OCI-LY3 (cell line): ENCODE measurements around the gene MAPK8.

Experiments
- CTCF ChIP-seq: fragments of 200-600, 300-600 bp; sonication (generic); IDR thresholded peaks from 2 replicates; pipeline ENCODE4 v1.5.1; 2014; ENCODE audit warnings: antibody characterized with exemption, low read length, low read depth
- EZH2phosphoT487 ChIP-seq: fragments of 200-600 bp; shearing (Covaris generic); IDR thresholded peaks from 2 replicates; pipeline ENCODE4 v1.6.1; 2018; ENCODE audit warnings: antibody characterized with exemption, mixed run types, low read depth

GRCh38 chr10:48286356-48286755, 20.1 kb upstream of the MAPK8 start:
- TF ChIP-seq CTCF: no peak
- no peak for TF ChIP-seq EZH2phosphoT487
